GM21723 (cell line): ENCODE data around the gene HID1.
"Not testable (repeated sequence)": the region's sequence is repeated elsewhere in the genome, so short reads cannot be mapped to it uniquely, and the experiment has no call there.

Experiments used
- ATAC-seq: cut with Tn5 transposase; IDR thresholded peaks from one replicate; pipeline ENCODE4 v1.9.1; 2021; ENCODE audit warnings: mild to moderate bottlenecking, moderate library complexity; ENCODE audit not compliant: unreplicated experiment

Gene HID1

GRCh38 chr17:74969501-74969900 is 3.1 kb downstream of the HID1 start:
- not testable (repeated sequence) for ATAC-seq

GRCh38 chr17:74968361-74968780 is 4.2 kb downstream of the HID1 start:
- no peak for ATAC-seq

- ATAC-seq: no peak
Measured at GRCh38 chr17:74964988-74965622, 7.5 kb downstream of the HID1 start.

- no peak for ATAC-seq
Measured at GRCh38 chr17:74964246-74964761, 8.3 kb downstream of the HID1 start.

- ATAC-seq: no peak
Measured at GRCh38 chr17:74963656-74964055, 8.9 kb downstream of the HID1 start.

GRCh38 chr17:74962622-74963394 is 9.8 kb downstream of the HID1 start:
- ATAC-seq: no peak

GRCh38 chr17:74961657-74962350 is 10.8 kb downstream of the HID1 start:
- ATAC-seq: no peak

GRCh38 chr17:74960570-74961342 is 11.8 kb downstream of the HID1 start:
- no peak for ATAC-seq

- ATAC-seq: no peak
Measured at GRCh38 chr17:74959826-74960515, 12.6 kb downstream of the HID1 start.

- ATAC-seq: no peak
Measured at GRCh38 chr17:74957935-74958740, 14.4 kb downstream of the HID1 start.

- ATAC-seq: no peak
Measured at GRCh38 chr17:74956093-74956492, 16.5 kb downstream of the HID1 start.

- no peak for ATAC-seq
Measured at GRCh38 chr17:74954665-74955421, 17.7 kb downstream of the HID1 start.

- ATAC-seq: no peak
Measured at GRCh38 chr17:74954115-74954514, 18.4 kb downstream of the HID1 start.

GRCh38 chr17:74953134-74953687 is 19.3 kb downstream of the HID1 start:
- ATAC-seq: no peak

- ATAC-seq: no peak
Measured at GRCh38 chr17:74952431-74953133, 20.0 kb downstream of the HID1 start.

- ATAC-seq: no peak
Measured at GRCh38 chr17:74951680-74952421, 20.7 kb downstream of the HID1 start.

GRCh38 chr17:74951065-74951464 is 21.5 kb downstream of the HID1 start:
- no peak for ATAC-seq
